ENCODE data around the gene PTF1A.

The PTF1A gene

GRCh38 chr10:23171232-23171876 is 20.8 kb upstream of the PTF1A start:
- Histone ChIP-seq H3K4me1 (ENCODE audit: control insufficient read depth in 2 of 2, insufficient read depth in 1 of 2, low read depth in 1 of 2, low read length in 2 of 2) (peaks cover 0 to 4% of the 10 kb centered on the region in 2 donors), H2BK120ac (ENCODE audit: low read depth, low read length) (no peak overlapping the region), H3K27me3 (ENCODE audit: control insufficient read depth in 3 of 3, insufficient read depth in 3 of 3, low read depth in 1 of 3, low read length in 3 of 3) (peaks cover 24 to 74% (median 72%) of the 10 kb centered on the region in 3 experiments), H4K8ac (ENCODE audit: low read depth, low read length) (no peak overlapping the region), H3K23ac (ENCODE audit: low read depth, low read length, poor library complexity) (no peak overlapping the region), H3K27ac (replicated peaks; ENCODE audit: low read length) (no peak overlapping the region), H2BK5ac (ENCODE audit: low read length) (no peak overlapping the region), H3K9me3 (replicated peaks in 1 of 2; ENCODE audit: control insufficient read depth in 2 of 2, insufficient read depth in 1 of 2, low read depth in 1 of 2, low read length in 2 of 2) (no peaks in the 10 kb centered on the region), H3K4me3 (ENCODE audit: low read length in 2 of 2) (no peak overlapping the region), H3K36me3 (replicated peaks in 1 of 2; ENCODE audit: control insufficient read depth in 2 of 2, insufficient read depth in 2 of 2, low read length in 2 of 2) (no peaks in the 10 kb centered on the region), H3K18ac (ENCODE audit: low read length) (no peak overlapping the region), H2BK15ac (ENCODE audit: low read length) (no peak overlapping the region), H2AFZ (ENCODE audit: low read length) (no peak overlapping the region), H4K91ac (ENCODE audit: low read depth, low read length, poor library complexity) (no peak overlapping the region), H3K4ac (ENCODE audit: low read length) (no peak overlapping the region), H3K14ac (ENCODE audit: low read length) (no peak overlapping the region), H3K79me1 (ENCODE audit: low read depth, low read length) (no peaks in the 10 kb centered on the region), H2AK5ac (ENCODE audit: low read depth, low read length) (no peak overlapping the region), H3K9ac (ENCODE audit: low read depth, low read length, poor library complexity) (no peak overlapping the region), H3K4me2 (ENCODE audit: insufficient read depth, low read length, poor library complexity, severe bottlenecking) (no peak overlapping the region), H2BK12ac (ENCODE audit: low read length) (no peak overlapping the region)
- WGBS, 2 donors (ENCODE audit: extremely low coverage in 2 of 2, insufficient read length in 2 of 2, insufficient replicate concordance in 1 of 2) = no CpG with 5 or more reads among the region's 26 CpGs
- no peak for DNase-seq (ENCODE audit: low spot score)

GRCh38 chr10:23172429-23173213 is 19.5 kb upstream of the PTF1A start:
- H3K79me1 ChIP-seq (ENCODE audit: low read depth, low read length) = no peaks in the 10 kb centered on the region
- no peak overlapping the region for H3K4me3 ChIP-seq (ENCODE audit: low read length in 2 of 2)
- H4K8ac ChIP-seq (ENCODE audit: low read depth, low read length) = no peak overlapping the region
- no peak overlapping the region for H3K9ac ChIP-seq (ENCODE audit: low read depth, low read length, poor library complexity)
- H2AK5ac ChIP-seq (ENCODE audit: low read depth, low read length) = no peak overlapping the region
- H3K36me3 ChIP-seq (replicated peaks in 1 of 2; ENCODE audit: control insufficient read depth in 2 of 2, insufficient read depth in 2 of 2, low read length in 2 of 2) = no peaks in the 10 kb centered on the region
- H3K14ac ChIP-seq (ENCODE audit: low read length) = no peak overlapping the region
- no peak overlapping the region for H3K23ac ChIP-seq (ENCODE audit: low read depth, low read length, poor library complexity)
- H3K27ac ChIP-seq (replicated peaks; ENCODE audit: low read length) = no peak overlapping the region
- H2AFZ ChIP-seq (ENCODE audit: low read length) = no peak overlapping the region
- H3K27me3 ChIP-seq (ENCODE audit: control insufficient read depth in 3 of 3, insufficient read depth in 3 of 3, low read depth in 1 of 3, low read length in 3 of 3) = peaks cover 28 to 84% (median 82%) of the 10 kb centered on the region in 3 experiments
- no peak overlapping the region for H2BK15ac ChIP-seq (ENCODE audit: low read length)
- no peak overlapping the region for H2BK120ac ChIP-seq (ENCODE audit: low read depth, low read length)
- no peak overlapping the region for H3K4ac ChIP-seq (ENCODE audit: low read length)
- no peak overlapping the region for H3K4me2 ChIP-seq (ENCODE audit: insufficient read depth, low read length, poor library complexity, severe bottlenecking)
- DNase-seq (ENCODE audit: low spot score) = no peak
- no peak overlapping the region for H4K91ac ChIP-seq (ENCODE audit: low read depth, low read length, poor library complexity)
- H3K9me3 ChIP-seq (replicated peaks in 1 of 2; ENCODE audit: control insufficient read depth in 2 of 2, insufficient read depth in 1 of 2, low read depth in 1 of 2, low read length in 2 of 2) = no peaks in the 10 kb centered on the region
- peaks cover 0 to 3% of the 10 kb centered on the region in 2 donors for H3K4me1 ChIP-seq (ENCODE audit: control insufficient read depth in 2 of 2, insufficient read depth in 1 of 2, low read depth in 1 of 2, low read length in 2 of 2)
- no peak overlapping the region for H2BK12ac ChIP-seq (ENCODE audit: low read length)
- no CpG with 5 or more reads among the region's 41 CpGs for WGBS, 2 donors (ENCODE audit: extremely low coverage in 2 of 2, insufficient read length in 2 of 2, insufficient replicate concordance in 1 of 2)
- H2BK5ac ChIP-seq (ENCODE audit: low read length) = no peak overlapping the region
- no peak overlapping the region for H3K18ac ChIP-seq (ENCODE audit: low read length)

GRCh38 chr10:23173214-23174073 is 18.7 kb upstream of the PTF1A start:
- peak overlapping the region in 1 of 2 donors; percentile 62 for H3K4me3 ChIP-seq (ENCODE audit: low read length in 2 of 2)
- no peaks in the 10 kb centered on the region for H3K9me3 ChIP-seq (replicated peaks in 1 of 2; ENCODE audit: control insufficient read depth in 2 of 2, insufficient read depth in 1 of 2, low read depth in 1 of 2, low read length in 2 of 2)
- H3K79me1 ChIP-seq (ENCODE audit: low read depth, low read length) = no peaks in the 10 kb centered on the region
- H2BK12ac ChIP-seq (ENCODE audit: low read length) = no peak overlapping the region
- H2AK5ac ChIP-seq (ENCODE audit: low read depth, low read length) = no peak overlapping the region
- no peak overlapping the region for H2BK120ac ChIP-seq (ENCODE audit: low read depth, low read length)
- no peak overlapping the region for H3K4ac ChIP-seq (ENCODE audit: low read length)
- no peak overlapping the region for H3K18ac ChIP-seq (ENCODE audit: low read length)
- no peak overlapping the region for H3K9ac ChIP-seq (ENCODE audit: low read depth, low read length, poor library complexity)
- H3K27ac ChIP-seq (replicated peaks; ENCODE audit: low read length) = no peak overlapping the region
- no peak overlapping the region for H3K14ac ChIP-seq (ENCODE audit: low read length)
- WGBS, 2 donors (ENCODE audit: extremely low coverage in 2 of 2, insufficient read length in 2 of 2, insufficient replicate concordance in 1 of 2) = no CpG with 5 or more reads among the region's 82 CpGs
- H4K8ac ChIP-seq (ENCODE audit: low read depth, low read length) = no peak overlapping the region
- H3K4me1 ChIP-seq (ENCODE audit: control insufficient read depth in 2 of 2, insufficient read depth in 1 of 2, low read depth in 1 of 2, low read length in 2 of 2) = peaks cover 0 to 2% of the 10 kb centered on the region in 2 donors
- no peak for DNase-seq (ENCODE audit: low spot score)
- H2AFZ ChIP-seq (ENCODE audit: low read length) = peak overlapping the region; percentile 53
- H4K91ac ChIP-seq (ENCODE audit: low read depth, low read length, poor library complexity) = no peak overlapping the region
- no peak overlapping the region for H2BK5ac ChIP-seq (ENCODE audit: low read length)
- H3K27me3 ChIP-seq (ENCODE audit: control insufficient read depth in 3 of 3, insufficient read depth in 3 of 3, low read depth in 1 of 3, low read length in 3 of 3) = peaks cover 30 to 87% (median 85%) of the 10 kb centered on the region in 3 experiments
- H3K4me2 ChIP-seq (ENCODE audit: insufficient read depth, low read length, poor library complexity, severe bottlenecking) = peak overlapping the region; percentile 67
- H2BK15ac ChIP-seq (ENCODE audit: low read length) = no peak overlapping the region
- no peak overlapping the region for H3K23ac ChIP-seq (ENCODE audit: low read depth, low read length, poor library complexity)
- H3K36me3 ChIP-seq (replicated peaks in 1 of 2; ENCODE audit: control insufficient read depth in 2 of 2, insufficient read depth in 2 of 2, low read length in 2 of 2) = no peaks in the 10 kb centered on the region

Data from neuronal stem cell (in vitro differentiated cells).